ENCODE results near the gene VPS4B. TPM values are rescaled to one million over a fixed set of nuclear protein-coding genes. Genes with fewer than 3 reads are reported as not detected.

Gene VPS4B
- total and polyA plus RNA-seq, 2 of the 8 experiments (the other 6 are each of a cell fraction or from before 2014, with no cell fraction given): 7.2 to 45.3 TPM

- Histone ChIP-seq H3K9me3 (ENCODE audit: insufficient read depth in 2 of 2, low read depth in 1 of 2, low read length in 1 of 2) (no peaks in the 10 kb centered on the region), H2AK5ac (ENCODE audit: low read depth, low read length) (no peak overlapping the region), H3K18ac (ENCODE audit: extremely low read depth, low read length) (no peak overlapping the region), H3K27me3 (replicated peaks in 1 of 4; ENCODE audit: control insufficient read depth in 3 of 4, extremely low read depth in 1 of 4, insufficient read depth in 3 of 4, low read length in 3 of 4) (no peaks in the 10 kb centered on the region), H3K23me2 (ENCODE audit: low read depth, low read length) (no peaks in the 10 kb centered on the region), H4K8ac (ENCODE audit: extremely low read depth, insufficient read depth, low read length) (no peak overlapping the region), H2AFZ (ENCODE audit: low read length) (no peak overlapping the region), H3K79me1 (ENCODE audit: low read depth, low read length) (no peaks in the 10 kb centered on the region), H3K79me2 (ENCODE audit: control insufficient read depth in 1 of 2, insufficient read depth in 2 of 2, low read length in 2 of 2) (no peaks in the 10 kb centered on the region), H2BK20ac (ENCODE audit: low read length) (no peak overlapping the region), H3K36me3 (ENCODE audit: control insufficient read depth in 2 of 4, insufficient read depth in 4 of 4, low read length in 3 of 4) (no peaks in the 10 kb centered on the region), H4K91ac (replicated peaks; ENCODE audit: insufficient read length, low read length) (no peak overlapping the region), H3K4me2 (ENCODE audit: insufficient read depth in 1 of 2, low read depth in 2 of 2, low read length in 2 of 2) (no peak overlapping the region), H3K27ac (ENCODE audit: low read depth, low read length) (no peak overlapping the region), H2BK12ac (ENCODE audit: low read depth, low read length) (no peak overlapping the region), H4K5ac (ENCODE audit: insufficient read length, low read depth, low read length) (no peak overlapping the region), H3K23ac (ENCODE audit: insufficient read length) (no peak overlapping the region), H3K4me3 (ENCODE audit: extremely low read depth in 1 of 4, insufficient read depth in 2 of 4, low read depth in 3 of 4, low read length in 4 of 4) (no peak overlapping the region), H2BK120ac (replicated peaks; ENCODE audit: low read depth, low read length) (no peak overlapping the region), H3K56ac (replicated peaks; ENCODE audit: insufficient read length, low read depth, low read length) (no peak overlapping the region), H3K14ac (ENCODE audit: insufficient read length) (no peak overlapping the region), H3K4ac (replicated peaks; ENCODE audit: insufficient read length, low read depth, low read length) (no peak overlapping the region), H2BK15ac (ENCODE audit: low read length) (no peak overlapping the region), H2BK5ac (ENCODE audit: low read depth, low read length) (no peak overlapping the region), H3K9ac (replicated peaks in 1 of 4; ENCODE audit: extremely low read depth in 1 of 4, low read depth in 3 of 4, low read length in 3 of 4) (no peak overlapping the region), H4K20me1 (replicated peaks in 1 of 2; ENCODE audit: control insufficient read depth in 1 of 2, insufficient read depth in 2 of 2, low read length in 2 of 2) (no peaks in the 10 kb centered on the region), H3K4me1 (replicated peaks in 1 of 4; ENCODE audit: control insufficient read depth in 3 of 4, insufficient read depth in 4 of 4, low read length in 3 of 4) (no peaks in the 10 kb centered on the region)
- 86% methylated on average over 1 of the region's 1 CpG; no CpG with 5 or more reads in 1 of the 2 experiments for WGBS, 2 experiments (ENCODE audit: extremely low coverage in 1 of 2, insufficient coverage in 1 of 2, insufficient read length in 1 of 2, insufficient replicate concordance in 2 of 2, low coverage in 1 of 2, low lambda C conversion rate in 2 of 2, missing lambda C conversion rate in 1 of 2)
- TF ChIP-seq CHD1 (IDR thresholded peaks at IDR 0.05; ENCODE audit: low read depth, low read length) (no peak), ASH2L (IDR thresholded peaks at IDR 0.05; ENCODE audit: low read length) (no peak), ATF3 (IDR thresholded peaks at IDR 0.05; ENCODE audit: insufficient read depth, low read depth, low read length) (no peak), POLR2A (IDR thresholded peaks at IDR 0.05; ENCODE audit: control extremely low read depth in 1 of 2, low read depth in 2 of 2, low read length in 2 of 2) (no peak), KDM4A (IDR thresholded peaks at IDR 0.05; ENCODE audit: low read depth, low read length, severe bottlenecking) (no peak), E2F6 (IDR thresholded peaks at IDR 0.05) (no peak), GTF2F1 (IDR thresholded peaks at IDR 0.05; ENCODE audit: borderline replicate concordance, low read depth, low read length) (no peak), CBX8 (IDR thresholded peaks at IDR 0.05; ENCODE audit: borderline replicate concordance, low read depth, low read length) (no peak), SIRT6 (IDR thresholded peaks at IDR 0.05; ENCODE audit: low read length) (no peak), SP4 (IDR thresholded peaks at IDR 0.05; ENCODE audit: low read length) (no peak), SIN3A (conservative IDR thresholded peaks at IDR 0.05 in 1 of 2, IDR thresholded peaks at IDR 0.05 in 1 of 2; ENCODE audit: low read depth in 1 of 2, low read length in 2 of 2) (no peak), NRF1 (IDR thresholded peaks at IDR 0.05; ENCODE audit: low read depth, low read length) (no peak), RAD21 (IDR thresholded peaks at IDR 0.05 in 1 of 2, conservative IDR thresholded peaks at IDR 0.05 in 1 of 2; ENCODE audit: low read depth in 2 of 2, low read length in 2 of 2) (no peak)
- DNase-seq (ENCODE audit: low read depth in 1 of 2, low spot score in 2 of 2) (no peak), FAIRE-seq (no peak)
- ChIA-PET CTCF (ENCODE audit: partially characterized antibody) (interaction anchor here (1.5 kb wide), 1 partner anchor 8 kb away, joined by 10 read pairs; no protein-coding TSS in a partner anchor), POLR2A (ENCODE audit: partially characterized antibody) (interaction anchor here (1.3 kb wide), 1 partner anchor 17 kb away, joined by 3 read pairs; no protein-coding TSS in a partner anchor)
Measured at GRCh38 chr18:63431180-63431579, 8.9 kb upstream of the VPS4B start.

All from H1 (cell line).